Measurements from ENCODE around the gene ABCB9. TPM values are rescaled to one million over a fixed set of nuclear protein-coding genes. Genes with fewer than 3 reads are reported as not detected.

Gene ABCB9
- total and polyA plus RNA-seq, 2 experiments from 2014 or later = 3.9 to 5.5 TPM

GRCh38 chr12:122903693-122904034 lies 62.6 kb downstream of the ABCB9 start:
- DNase-seq (ENCODE audit: low spot score) = no peak
- no peaks in the 10 kb centered on the region for H4K20me1 ChIP-seq (ENCODE audit: insufficient read depth, poor library complexity, severe bottlenecking)
- no peak overlapping the region for H2AFZ ChIP-seq
- no peaks in the 10 kb centered on the region for H3K4me1 ChIP-seq (ENCODE audit: insufficient read depth)
- no peak overlapping the region for H3K4me3 ChIP-seq
- no peaks in the 10 kb centered on the region for H3K36me3 ChIP-seq (replicated peaks; ENCODE audit: insufficient read depth, low read depth)
- no peaks in the 10 kb centered on the region for H3K9me2 ChIP-seq (replicated peaks; ENCODE audit: insufficient read depth)
- H3K9me3 ChIP-seq (ENCODE audit: low read depth) = no peaks in the 10 kb centered on the region
- H3K27me3 ChIP-seq = no peaks in the 10 kb centered on the region
- WGBS (ENCODE audit: low lambda C conversion rate, missing lambda C conversion rate) = 69% methylated on average over 7 of the region's 7 CpGs
- no peaks in the 10 kb centered on the region for H3K79me2 ChIP-seq
- no peak for TF ChIP-seq EZH2phosphoT487 (IDR thresholded peaks at IDR 0.05; ENCODE audit: low read depth, severe bottlenecking, unreplicated experiment)
- no peak for TF ChIP-seq CTCF (IDR thresholded peaks at IDR 0.05; ENCODE audit: poor library complexity)
- TF ChIP-seq EZH2 (IDR thresholded peaks at IDR 0.05; ENCODE audit: borderline replicate concordance) = no peak
- H3K27ac ChIP-seq = no peak overlapping the region
- no peak overlapping the region for H3K4me2 ChIP-seq

GRCh38 chr12:122902854-122903692 lies 63.2 kb downstream of the ABCB9 start:
- WGBS (ENCODE audit: low lambda C conversion rate, missing lambda C conversion rate) = 40% methylated on average over 10 of the region's 10 CpGs
- Histone ChIP-seq H4K20me1 (ENCODE audit: insufficient read depth, poor library complexity, severe bottlenecking) (no peaks in the 10 kb centered on the region), H3K4me2 (no peak overlapping the region), H3K36me3 (replicated peaks; ENCODE audit: insufficient read depth, low read depth) (no peaks in the 10 kb centered on the region), H3K27ac (no peak overlapping the region), H2AFZ (no peak overlapping the region), H3K9me3 (ENCODE audit: low read depth) (no peaks in the 10 kb centered on the region), H3K4me1 (ENCODE audit: insufficient read depth) (no peaks in the 10 kb centered on the region), H3K9me2 (replicated peaks; ENCODE audit: insufficient read depth) (no peaks in the 10 kb centered on the region), H3K27me3 (no peaks in the 10 kb centered on the region), H3K79me2 (no peaks in the 10 kb centered on the region), H3K4me3 (no peak overlapping the region)
- TF ChIP-seq EZH2phosphoT487 (IDR thresholded peaks at IDR 0.05; ENCODE audit: low read depth, severe bottlenecking, unreplicated experiment) (no peak), EZH2 (IDR thresholded peaks at IDR 0.05; ENCODE audit: borderline replicate concordance) (no peak), CTCF (IDR thresholded peaks at IDR 0.05; ENCODE audit: poor library complexity) (no peak)
- no peak for DNase-seq (ENCODE audit: low spot score)

GRCh38 chr12:122899887-122900286 lies 66.4 kb downstream of the ABCB9 start:
- Histone ChIP-seq H4K20me1 (ENCODE audit: insufficient read depth, poor library complexity, severe bottlenecking) (no peaks in the 10 kb centered on the region), H3K4me1 (ENCODE audit: insufficient read depth) (peaks cover 3% of the 10 kb centered on the region), H3K27ac (no peak overlapping the region), H3K79me2 (peaks cover 14% of the 10 kb centered on the region), H3K4me3 (no peak overlapping the region), H3K9me2 (replicated peaks; ENCODE audit: insufficient read depth) (no peaks in the 10 kb centered on the region), H3K9me3 (ENCODE audit: low read depth) (no peaks in the 10 kb centered on the region), H3K4me2 (no peak overlapping the region), H3K36me3 (replicated peaks; ENCODE audit: insufficient read depth, low read depth) (no peaks in the 10 kb centered on the region), H2AFZ (no peak overlapping the region), H3K27me3 (no peaks in the 10 kb centered on the region)
- 95% methylated on average over 6 of the region's 6 CpGs for WGBS (ENCODE audit: low lambda C conversion rate, missing lambda C conversion rate)
- TF ChIP-seq CTCF (IDR thresholded peaks at IDR 0.05; ENCODE audit: poor library complexity) (no peak), EZH2phosphoT487 (IDR thresholded peaks at IDR 0.05; ENCODE audit: low read depth, severe bottlenecking, unreplicated experiment) (no peak), EZH2 (IDR thresholded peaks at IDR 0.05; ENCODE audit: borderline replicate concordance) (no peak)
- DNase-seq (ENCODE audit: low spot score) = no peak
